Activated T-helper 17 cell treated with anti-CD3 and anti-CD28 coated beads, Interleukin-2, amount 50 U/mL, for 72 hours (primary cell): ENCODE results near the gene HOXA4. TPM values are rescaled to one million over a fixed set of nuclear protein-coding genes. Genes with fewer than 3 reads are reported as not detected.
A peak's percentile ranks its signal among the peaks of the same experiment; 100 is the strongest.

ENCODE experiments used
- ATAC-seq: fragments of 150-1000 bp; cut with Tn5 transposase; replicated peaks from 2 replicates; pipeline ENCODE4 v1.10.0; 2021; ENCODE audit warnings: mild to moderate bottlenecking, moderate library complexity
- H3K27ac Mint-ChIP-seq: one replicate; pipeline ENCODE4 v1.8.0; 2022; ENCODE audit warnings: mixed read lengths
- H3K27me3 Mint-ChIP-seq: one replicate; pipeline ENCODE4 v1.8.0; 2022; ENCODE audit warnings: mixed read lengths
- H3K36me3 Mint-ChIP-seq: one replicate; pipeline ENCODE4 v1.8.0; 2022; ENCODE audit warnings: low read depth, mild to moderate bottlenecking, mixed read lengths
- H3K4me1 Mint-ChIP-seq: one replicate; pipeline ENCODE4 v1.8.0; 2022; ENCODE audit warnings: mixed read lengths
- H3K4me3 Mint-ChIP-seq: one replicate; pipeline ENCODE4 v1.8.0; 2022; ENCODE audit warnings: mild to moderate bottlenecking, mixed read lengths
- H3K9me3 Mint-ChIP-seq: one replicate; pipeline ENCODE4 v1.8.0; 2022; ENCODE audit warnings: mixed read lengths
- total RNA-seq, 2 donors: library from RNA; stranded (reverse); gene quantifications; one replicate each; pipeline ENCODE4 v1.2.3, GENCODE V29; 2022

Gene HOXA4
- total RNA-seq, 2 donors from 2014 or later: 0.26 TPM; not detected in 1

GRCh38 chr7:27109466-27110185 lies 20.9 kb downstream of the HOXA4 start:
- H3K4me1 Mint-ChIP-seq: peaks cover 4% of the 10 kb centered on the region
- no peaks in the 10 kb centered on the region for H3K36me3 Mint-ChIP-seq
- peaks cover 15% of the 10 kb centered on the region for H3K27me3 Mint-ChIP-seq
- H3K27ac Mint-ChIP-seq: no peak overlapping the region
- H3K9me3 Mint-ChIP-seq: no peaks in the 10 kb centered on the region
- H3K4me3 Mint-ChIP-seq: no peak overlapping the region
- ATAC-seq: no peak

GRCh38 chr7:27108390-27109127 lies 22.0 kb downstream of the HOXA4 start:
- ATAC-seq: no peak
- no peaks in the 10 kb centered on the region for H3K36me3 Mint-ChIP-seq
- peaks cover 25% of the 10 kb centered on the region for H3K27me3 Mint-ChIP-seq
- no peak overlapping the region for H3K27ac Mint-ChIP-seq
- H3K4me3 Mint-ChIP-seq: no peak overlapping the region
- H3K9me3 Mint-ChIP-seq: no peaks in the 10 kb centered on the region
- peaks cover 8% of the 10 kb centered on the region for H3K4me1 Mint-ChIP-seq

- Mint-ChIP-seq H3K27ac (no peak overlapping the region), H3K4me3 (no peak overlapping the region), H3K9me3 (no peaks in the 10 kb centered on the region), H3K36me3 (peaks cover 4% of the 10 kb centered on the region), H3K4me1 (peaks cover 14% of the 10 kb centered on the region), H3K27me3 (peaks cover 30% of the 10 kb centered on the region)
- ATAC-seq: no peak
These were observed 22.9 kb downstream of the HOXA4 start for GRCh38 chr7:27107391-27108381.

GRCh38 chr7:27106901-27107240 lies 23.7 kb downstream of the HOXA4 start:
- peaks cover 11% of the 10 kb centered on the region for H3K36me3 Mint-ChIP-seq
- peaks cover 35% of the 10 kb centered on the region for H3K27me3 Mint-ChIP-seq
- no peak overlapping the region for H3K27ac Mint-ChIP-seq
- H3K9me3 Mint-ChIP-seq: no peaks in the 10 kb centered on the region
- no peak overlapping the region for H3K4me3 Mint-ChIP-seq
- H3K4me1 Mint-ChIP-seq: peaks cover 17% of the 10 kb centered on the region
- no peak for ATAC-seq

GRCh38 chr7:27106181-27106900 lies 24.2 kb downstream of the HOXA4 start:
- Mint-ChIP-seq H3K9me3 (no peaks in the 10 kb centered on the region), H3K27ac (no peak overlapping the region), H3K36me3 (peaks cover 16% of the 10 kb centered on the region), H3K27me3 (peaks cover 37% of the 10 kb centered on the region), H3K4me3 (no peak overlapping the region), H3K4me1 (peaks cover 17% of the 10 kb centered on the region)
- no peak for ATAC-seq

GRCh38 chr7:27105301-27106031 lies 25.1 kb downstream of the HOXA4 start:
- Mint-ChIP-seq H3K36me3 (peaks cover 25% of the 10 kb centered on the region), H3K9me3 (no peaks in the 10 kb centered on the region), H3K27me3 (peaks cover 44% of the 10 kb centered on the region), H3K4me1 (peaks cover 17% of the 10 kb centered on the region), H3K27ac (no peak overlapping the region), H3K4me3 (no peak overlapping the region)
- ATAC-seq: no peak

- Mint-ChIP-seq H3K27me3 (peaks cover 53% of the 10 kb centered on the region), H3K27ac (no peak overlapping the region), H3K36me3 (peaks cover 35% of the 10 kb centered on the region), H3K4me3 (no peak overlapping the region), H3K9me3 (no peaks in the 10 kb centered on the region), H3K4me1 (peaks cover 17% of the 10 kb centered on the region)
- ATAC-seq: no peak
These were observed 26.1 kb downstream of the HOXA4 start for GRCh38 chr7:27104341-27105058.

- Mint-ChIP-seq H3K9me3 (no peaks in the 10 kb centered on the region), H3K27me3 (peaks cover 55% of the 10 kb centered on the region), H3K36me3 (peaks cover 37% of the 10 kb centered on the region), H3K4me3 (no peak overlapping the region), H3K4me1 (peaks cover 17% of the 10 kb centered on the region), H3K27ac (no peak overlapping the region)
- ATAC-seq: no peak
These were observed 26.9 kb downstream of the HOXA4 start for GRCh38 chr7:27103489-27104226.

- Mint-ChIP-seq H3K36me3 (peaks cover 37% of the 10 kb centered on the region), H3K27me3 (peaks cover 55% of the 10 kb centered on the region), H3K4me1 (peaks cover 17% of the 10 kb centered on the region), H3K27ac (no peak within 1 kb of the TSS), H3K9me3 (no peaks in the 10 kb centered on the region), H3K4me3 (peak within 1 kb of the TSS; percentile 43)
- no peak for ATAC-seq
These were observed 27.7 kb downstream of the HOXA4 start, which contains the start of gene HOXA2 for GRCh38 chr7:27102581-27103442. TSS of gene HOXA2 (minus strand) at chr7:27102683. CDS start at chr7:27102500, 183 bp downstream.

- peak overlapping the region; percentile 43 for H3K4me3 Mint-ChIP-seq
- no peak overlapping the region for H3K27ac Mint-ChIP-seq
- no peaks in the 10 kb centered on the region for H3K9me3 Mint-ChIP-seq
- peaks cover 17% of the 10 kb centered on the region for H3K4me1 Mint-ChIP-seq
- peaks cover 55% of the 10 kb centered on the region for H3K27me3 Mint-ChIP-seq
- peaks cover 37% of the 10 kb centered on the region for H3K36me3 Mint-ChIP-seq
- ATAC-seq: no peak
These were observed 28.5 kb downstream of the HOXA4 start for GRCh38 chr7:27101957-27102580.

GRCh38 chr7:27101171-27101956 lies 29.2 kb downstream of the HOXA4 start:
- H3K4me3 Mint-ChIP-seq: no peak overlapping the region
- H3K27ac Mint-ChIP-seq: no peak overlapping the region
- H3K4me1 Mint-ChIP-seq: peaks cover 18% of the 10 kb centered on the region
- ATAC-seq: no peak
- peaks cover 56% of the 10 kb centered on the region for H3K27me3 Mint-ChIP-seq
- peaks cover 37% of the 10 kb centered on the region for H3K36me3 Mint-ChIP-seq
- no peaks in the 10 kb centered on the region for H3K9me3 Mint-ChIP-seq
